Rectal smooth muscle tissue (tissue), 1 donor: ENCODE results near the gene CAMKV.

Experiments used
- H3K27ac ChIP-seq: one replicate; pipeline ENCODE4 v1.7.0; 2013; ENCODE audit warnings: low read depth, low read length, inconsistent platforms
- H3K27me3 ChIP-seq: one replicate; pipeline ENCODE4 v1.7.0; 2013; ENCODE audit warnings: low read length; ENCODE audit not compliant: control insufficient read depth, insufficient read depth
- H3K36me3 ChIP-seq: one replicate; pipeline ENCODE4 v1.7.0; 2013; ENCODE audit warnings: low read length; ENCODE audit not compliant: control insufficient read depth, insufficient read depth
- H3K4me1 ChIP-seq: one replicate; pipeline ENCODE4 v1.7.0; 2013; ENCODE audit warnings: low read length; ENCODE audit not compliant: control insufficient read depth, insufficient read depth
- H3K4me3 ChIP-seq: one replicate; pipeline ENCODE4 v1.7.0; 2013; ENCODE audit warnings: low read length
- H3K9ac ChIP-seq: one replicate; pipeline ENCODE4 v1.7.0; 2013; ENCODE audit warnings: low read length

Gene CAMKV

DNA sequence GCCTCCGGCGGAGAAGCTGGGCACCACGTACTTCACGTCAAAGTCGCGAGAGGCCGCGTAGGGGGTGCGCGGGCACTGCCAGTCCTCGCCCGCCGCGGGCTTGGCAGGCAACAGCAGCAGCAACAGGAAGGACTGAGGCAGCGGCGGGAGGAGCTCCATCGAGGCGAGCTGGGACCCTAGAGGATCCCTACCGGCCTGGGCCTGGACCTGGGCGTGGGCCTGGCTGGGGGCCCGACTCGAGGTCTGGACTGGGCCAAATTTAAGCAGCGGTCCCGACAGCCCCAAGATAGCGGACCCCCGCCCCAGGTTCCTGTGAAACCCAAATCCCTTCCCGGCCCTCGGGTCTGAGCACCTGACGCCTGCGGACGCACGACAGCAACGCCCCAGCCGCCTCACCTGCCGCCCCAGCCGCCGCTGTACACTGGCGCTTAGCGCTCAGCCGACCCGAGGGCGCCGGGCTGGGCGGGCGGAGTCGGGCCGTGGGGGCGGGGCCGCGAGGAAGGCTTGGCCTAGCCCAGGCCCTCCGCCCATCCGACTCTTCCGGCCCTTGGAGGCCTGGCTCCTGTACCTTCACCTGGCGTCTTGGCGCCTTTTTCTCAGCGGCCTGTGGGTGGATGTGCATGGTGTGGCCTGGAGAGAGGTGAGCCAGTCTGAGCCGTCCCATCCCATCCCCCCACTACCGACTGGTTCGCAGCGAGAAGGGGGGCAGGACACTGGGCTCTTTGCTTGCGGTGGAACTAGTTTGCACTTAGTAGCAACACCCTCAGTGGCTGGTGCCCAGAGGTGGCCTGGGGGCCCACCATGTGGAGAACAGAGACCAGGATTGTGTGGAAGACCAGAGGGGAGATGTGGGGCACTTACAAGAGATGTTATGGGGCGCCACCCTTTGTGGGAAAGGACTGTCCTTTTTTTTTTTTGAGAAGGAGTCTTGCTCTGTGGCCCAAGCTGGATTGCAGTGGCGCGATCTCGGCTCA lies 34.0 kb upstream of the CAMKV start, which contains the start of gene MST1R:
MST1R (minus strand) TSS at position 423 of the 974 bp plus-strand sequence; CDS start at position 159, 264 bp downstream.
- Histone ChIP-seq H3K4me1 (peaks cover 9% of the 10 kb centered on the region), H3K9ac (no peak within 1 kb of the TSS), H3K36me3 (no peaks in the 10 kb centered on the region), H3K4me3 (peak within 1 kb of the TSS; percentile 63), H3K27ac (peak within 1 kb of the TSS; percentile 25), H3K27me3 (no peaks in the 10 kb centered on the region)

DNA sequence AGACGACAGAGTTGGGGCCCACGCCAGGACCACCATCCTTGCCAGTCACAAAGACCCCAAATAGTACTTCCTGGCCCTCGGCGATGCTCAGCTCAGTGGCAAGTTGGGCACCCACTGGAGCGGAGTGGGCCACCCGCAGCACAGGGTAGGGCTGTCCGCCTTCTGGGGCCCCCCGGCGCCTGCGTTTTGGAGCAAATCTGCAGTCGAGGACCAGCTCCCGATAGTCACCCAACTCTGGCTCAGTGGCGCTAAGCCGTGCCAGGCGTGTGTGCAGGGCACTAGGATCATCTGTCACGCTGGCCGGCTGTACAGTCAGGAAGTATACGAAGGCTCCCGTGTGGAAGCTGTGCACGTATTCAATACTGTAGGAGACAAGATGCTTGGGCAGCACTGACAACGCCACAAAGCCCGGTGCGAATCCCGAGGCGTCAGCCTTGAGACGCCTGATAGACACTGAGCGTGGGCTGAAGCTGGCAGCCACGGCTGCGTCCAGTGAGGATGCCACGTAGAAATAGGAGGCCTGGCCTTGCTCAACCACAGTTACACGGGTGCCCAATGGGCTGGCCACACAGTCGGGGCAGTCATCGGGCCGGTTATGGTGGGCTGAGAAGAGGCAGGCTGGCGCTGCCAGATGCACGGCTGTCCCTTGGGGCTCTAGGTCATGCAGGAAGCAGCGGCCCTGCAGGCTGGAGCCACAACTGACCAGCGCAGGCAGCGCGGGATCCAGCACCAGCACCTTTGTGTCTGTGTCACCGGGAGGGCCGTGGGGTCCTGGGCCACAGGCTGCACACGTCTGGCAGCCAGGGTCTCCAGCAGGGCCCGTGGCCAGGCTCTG lies 33.0 kb upstream of the CAMKV start:
- Histone ChIP-seq H3K4me1 (peaks cover 9% of the 10 kb centered on the region), H3K4me3 (peak overlapping the region; percentile 63), H3K27ac (no peak overlapping the region), H3K27me3 (no peaks in the 10 kb centered on the region), H3K36me3 (no peaks in the 10 kb centered on the region), H3K9ac (no peak overlapping the region)

DNA sequence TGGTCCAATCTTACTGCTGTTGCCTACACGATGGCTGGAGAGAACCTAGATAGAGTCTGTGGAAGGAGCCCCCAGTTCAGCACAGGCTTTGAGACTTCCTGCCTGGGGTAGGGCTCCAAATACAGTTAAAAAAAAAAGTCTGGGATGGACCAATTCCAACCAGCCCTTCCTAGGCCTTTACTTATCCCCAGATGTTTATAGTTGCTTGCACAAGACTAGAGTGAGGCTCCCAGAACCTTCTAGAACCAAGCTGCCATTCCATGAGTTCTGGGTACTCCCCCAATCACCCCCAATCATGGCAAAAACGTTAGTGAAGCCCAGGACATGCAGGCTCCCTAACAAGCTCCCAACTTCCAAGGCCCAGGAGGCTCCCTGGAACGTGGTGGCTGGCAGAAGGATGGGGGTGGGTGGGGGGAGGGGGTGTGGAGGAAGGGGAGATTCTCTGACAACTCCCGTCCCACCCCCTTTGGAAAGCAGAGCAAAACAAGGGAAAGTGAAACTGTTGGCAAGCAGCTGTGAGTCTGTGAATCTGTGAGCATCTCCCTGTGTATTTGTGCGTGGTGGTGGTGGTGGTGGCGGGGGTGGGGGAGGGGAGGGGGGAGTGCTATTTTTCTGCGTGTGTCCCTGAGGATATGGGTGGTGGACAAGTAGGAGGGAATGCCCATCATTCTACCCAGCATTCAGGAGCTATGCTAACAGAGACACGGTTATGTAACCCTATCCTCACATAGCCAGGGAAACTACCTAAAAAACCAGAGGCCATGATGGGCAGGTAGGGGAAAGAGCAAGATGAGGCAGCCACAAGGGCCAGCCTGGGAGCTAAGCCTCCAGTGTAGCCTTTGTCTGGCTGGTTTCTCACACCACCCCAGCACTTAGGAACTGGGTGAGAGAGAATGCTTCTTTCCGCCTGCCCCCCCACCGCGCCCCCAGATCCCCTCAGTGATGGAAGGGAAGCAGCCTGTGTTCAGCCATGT lies 31.9 kb upstream of the CAMKV start:
- Histone ChIP-seq H3K9ac (no peak overlapping the region), H3K27me3 (no peaks in the 10 kb centered on the region), H3K4me1 (peaks cover 9% of the 10 kb centered on the region), H3K4me3 (peak overlapping the region; percentile 30), H3K27ac (no peak overlapping the region), H3K36me3 (peaks cover 5% of the 10 kb centered on the region)

DNA sequence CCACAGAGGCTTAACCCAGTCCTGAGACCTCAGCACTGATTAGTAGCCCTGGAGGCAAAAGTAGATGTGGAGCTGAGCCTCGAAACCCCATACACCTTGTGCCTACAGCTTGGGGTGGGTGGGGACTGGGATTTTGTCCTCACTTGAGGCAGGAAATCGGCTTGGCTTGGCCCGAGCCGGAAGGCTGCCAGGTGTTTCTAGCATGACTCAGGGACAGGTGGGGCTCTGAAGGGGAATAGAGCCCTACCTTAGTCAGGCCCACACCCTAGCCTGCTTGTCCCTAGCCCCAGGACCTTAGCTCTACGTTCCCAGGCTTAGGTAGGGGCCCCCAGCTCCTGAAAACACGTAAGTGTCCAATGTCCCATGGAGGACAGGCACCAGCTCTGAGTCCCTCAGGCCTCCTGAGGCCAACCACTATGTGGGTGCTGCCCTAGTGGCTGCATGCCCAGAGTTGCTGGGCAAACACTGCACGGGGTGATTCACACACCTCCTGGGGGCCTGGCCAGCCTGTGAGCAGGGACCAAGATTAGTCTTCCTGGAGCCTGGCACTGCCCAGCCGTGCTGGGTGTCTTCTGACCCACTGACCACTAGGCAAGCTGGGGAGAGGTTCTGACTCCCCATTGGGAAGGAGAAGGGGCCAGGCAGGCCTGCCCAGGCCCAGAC lies 30.9 kb upstream of the CAMKV start:
- no peak overlapping the region for H3K9ac ChIP-seq
- no peaks in the 10 kb centered on the region for H3K27me3 ChIP-seq
- H3K4me1 ChIP-seq: peaks cover under 1% of the 10 kb centered on the region
- no peak overlapping the region for H3K27ac ChIP-seq
- peaks cover 6% of the 10 kb centered on the region for H3K36me3 ChIP-seq
- H3K4me3 ChIP-seq: peak overlapping the region; percentile 16

DNA sequence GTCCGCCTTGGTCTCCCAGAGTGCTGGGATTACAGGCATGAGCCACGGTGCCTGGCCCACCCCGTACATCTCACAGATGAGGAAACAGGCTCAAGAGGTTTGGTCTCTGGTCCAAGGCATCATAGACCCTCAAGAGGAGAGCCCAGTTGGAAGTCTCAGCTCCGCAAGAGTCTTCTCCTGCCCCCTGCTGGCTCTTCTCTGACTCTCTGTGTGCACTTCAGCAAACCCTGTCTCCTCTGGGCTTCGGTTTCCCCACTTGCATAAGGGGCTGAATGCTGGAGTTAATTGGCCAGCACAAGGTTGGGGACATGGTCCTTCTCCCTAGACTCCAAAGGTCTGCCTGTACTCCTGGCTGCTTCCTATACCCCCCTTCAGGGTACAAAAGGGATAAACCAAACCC lies 30.1 kb upstream of the CAMKV start:
- Histone ChIP-seq H3K27ac (no peak overlapping the region), H3K4me1 (no peaks in the 10 kb centered on the region), H3K27me3 (no peaks in the 10 kb centered on the region), H3K4me3 (peak overlapping the region; percentile 10), H3K9ac (no peak overlapping the region), H3K36me3 (peaks cover 9% of the 10 kb centered on the region)

DNA sequence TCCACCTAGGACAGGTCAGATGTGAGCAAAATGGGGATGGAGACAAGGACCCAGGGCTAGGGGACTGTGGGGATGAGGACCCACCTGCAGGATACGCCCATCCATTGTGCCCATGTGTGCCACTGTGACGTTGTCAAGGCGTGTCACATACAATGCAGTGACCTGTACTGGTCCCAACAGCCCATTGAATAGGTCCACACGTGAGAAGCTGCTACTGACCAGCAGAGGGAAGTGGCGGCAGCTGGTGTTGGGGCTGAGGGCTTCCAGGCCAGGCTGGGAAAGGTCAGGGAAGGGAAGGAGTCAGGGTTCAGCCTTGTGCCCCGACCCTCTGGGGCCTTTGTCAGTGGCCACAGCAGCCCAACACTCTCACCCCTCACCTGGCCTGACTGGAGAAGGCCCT lies 29.3 kb upstream of the CAMKV start:
- Histone ChIP-seq H3K27me3 (no peaks in the 10 kb centered on the region), H3K9ac (no peak overlapping the region), H3K27ac (no peak overlapping the region), H3K4me3 (no peak overlapping the region), H3K36me3 (peaks cover 9% of the 10 kb centered on the region), H3K4me1 (no peaks in the 10 kb centered on the region)

DNA sequence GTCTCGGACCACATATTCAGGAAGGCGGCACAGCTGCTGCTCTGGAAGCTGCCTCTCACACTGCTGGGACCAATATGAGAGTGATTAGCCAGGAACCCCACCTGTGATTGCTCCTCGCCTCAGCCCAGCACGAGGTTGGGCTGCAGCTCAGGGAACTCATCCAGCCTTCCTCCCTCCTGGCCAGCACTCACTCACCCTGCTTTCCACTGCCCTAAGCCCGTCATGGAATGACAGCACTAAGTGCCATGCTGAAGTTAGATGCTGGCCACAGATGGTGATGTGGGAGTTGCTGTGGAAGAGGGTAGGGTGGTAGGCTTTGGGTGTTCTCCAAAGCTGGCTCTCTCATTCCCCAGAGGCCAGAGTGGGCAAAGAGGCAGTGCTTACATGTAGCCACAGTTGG lies 26.6 kb upstream of the CAMKV start:
- Histone ChIP-seq H3K36me3 (peaks cover 9% of the 10 kb centered on the region), H3K9ac (no peak overlapping the region), H3K4me3 (no peak overlapping the region), H3K27me3 (no peaks in the 10 kb centered on the region), H3K27ac (no peak overlapping the region), H3K4me1 (no peaks in the 10 kb centered on the region)

DNA sequence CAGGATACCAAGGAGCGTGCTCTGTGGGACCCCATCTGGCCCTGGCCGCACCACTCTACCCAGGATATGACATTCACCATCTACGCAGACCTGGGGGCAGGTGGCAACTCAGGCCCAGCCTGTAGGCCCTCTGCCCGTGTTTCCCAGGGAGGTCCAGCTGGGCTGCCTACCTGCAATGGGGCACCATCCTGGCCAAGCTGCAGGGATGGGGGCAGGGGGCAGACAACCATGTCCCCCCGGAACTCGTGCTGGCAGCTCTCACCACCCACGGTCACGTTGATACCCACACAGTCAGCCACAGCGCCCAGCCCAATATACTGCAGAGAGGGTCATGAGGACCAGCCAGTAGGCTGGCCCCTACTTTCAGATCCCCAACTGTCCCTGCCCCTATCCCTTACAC lies 26.1 kb upstream of the CAMKV start:
- Histone ChIP-seq H3K9ac (no peak overlapping the region), H3K4me3 (no peak overlapping the region), H3K27me3 (no peaks in the 10 kb centered on the region), H3K36me3 (peaks cover 12% of the 10 kb centered on the region), H3K4me1 (no peaks in the 10 kb centered on the region), H3K27ac (no peak overlapping the region)

DNA sequence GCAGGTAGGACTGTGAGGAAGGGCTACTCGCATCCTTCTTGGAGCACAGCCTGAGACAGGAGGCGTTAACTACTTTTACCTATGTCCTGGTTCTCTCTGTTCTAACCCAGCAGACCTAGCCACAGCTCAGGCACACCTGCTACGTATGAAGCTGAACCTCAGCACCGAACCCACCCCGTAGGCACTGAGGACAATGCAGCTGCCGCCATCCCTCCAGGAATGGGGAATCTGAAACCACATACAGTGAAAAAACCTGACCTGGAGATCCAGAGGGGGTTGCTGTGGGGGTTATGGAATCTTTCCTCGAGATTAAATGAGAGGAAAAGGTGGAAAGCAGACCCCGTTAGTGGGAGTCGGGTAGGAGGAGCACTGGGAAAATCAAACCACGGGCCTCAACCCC lies 19.6 kb upstream of the CAMKV start:
- Histone ChIP-seq H3K4me3 (no peak overlapping the region), H3K36me3 (peaks cover 2% of the 10 kb centered on the region), H3K4me1 (no peaks in the 10 kb centered on the region), H3K27ac (no peak overlapping the region), H3K9ac (no peak overlapping the region), H3K27me3 (no peaks in the 10 kb centered on the region)

DNA sequence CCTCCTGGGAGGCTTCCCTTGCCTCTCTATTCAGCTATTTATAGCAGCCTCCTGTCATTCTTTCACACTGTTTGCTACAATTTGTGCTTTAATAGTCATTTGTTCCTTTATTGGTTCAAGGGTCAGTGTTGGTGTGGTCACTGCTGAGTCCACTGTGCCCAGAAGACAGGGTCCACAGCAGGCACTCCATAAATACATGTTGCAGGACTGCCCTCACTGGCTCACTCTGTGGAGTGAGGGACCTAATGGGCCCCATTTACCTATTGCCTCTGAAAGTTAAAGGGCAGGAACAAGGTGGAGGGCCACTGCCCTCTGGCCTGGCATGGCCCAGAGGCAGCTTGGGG lies 17.2 kb upstream of the CAMKV start:
- Histone ChIP-seq H3K4me3 (no peak overlapping the region), H3K36me3 (peaks cover 2% of the 10 kb centered on the region), H3K27me3 (no peaks in the 10 kb centered on the region), H3K9ac (no peak overlapping the region), H3K4me1 (no peaks in the 10 kb centered on the region), H3K27ac (no peak overlapping the region)

DNA sequence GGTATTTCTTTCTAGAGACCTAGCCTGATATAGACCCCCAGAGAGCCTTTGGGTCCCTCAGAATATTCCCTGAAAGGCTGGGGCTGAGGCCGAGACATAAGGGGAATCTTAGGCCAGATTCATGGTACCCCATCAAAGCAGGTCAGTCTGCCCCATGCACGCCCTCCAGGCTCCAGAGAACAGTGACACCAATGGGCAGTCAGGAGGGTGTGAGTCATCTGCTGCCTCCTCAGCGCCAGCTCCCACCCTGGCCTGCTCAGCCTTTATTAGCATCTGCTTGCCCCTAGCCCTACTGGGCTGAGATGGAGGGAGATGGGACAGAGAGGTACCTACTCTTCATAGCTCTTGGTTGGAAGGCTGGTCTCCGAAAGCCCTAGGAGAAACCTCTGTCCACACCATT lies 14.3 kb upstream of the CAMKV start:
- no peak overlapping the region for H3K27ac ChIP-seq
- no peaks in the 10 kb centered on the region for H3K27me3 ChIP-seq
- H3K36me3 ChIP-seq: no peaks in the 10 kb centered on the region
- no peaks in the 10 kb centered on the region for H3K4me1 ChIP-seq
- no peak overlapping the region for H3K9ac ChIP-seq
- H3K4me3 ChIP-seq: no peak overlapping the region
